Measurements from ENCODE around the gene ANO4.

DNA sequence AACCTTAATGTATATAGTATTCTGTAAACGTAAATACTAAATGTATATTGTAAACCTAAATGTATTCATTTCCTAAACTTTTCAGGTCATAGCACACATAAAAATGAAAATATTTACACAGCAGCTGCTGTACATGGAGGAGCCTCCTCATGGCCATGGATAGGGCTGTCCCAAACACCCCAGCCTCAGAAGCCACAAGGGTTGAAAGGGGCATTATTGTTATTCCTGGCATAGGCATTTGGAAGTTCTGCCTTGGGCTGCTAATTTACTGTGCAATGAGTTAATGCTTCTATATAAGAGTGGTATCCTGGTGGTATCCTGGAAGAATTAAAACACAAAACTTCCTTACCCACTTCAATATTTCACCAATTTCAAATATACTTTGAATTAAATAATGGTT, 256.1 kb downstream of the ANO4 start:
- TF ChIP-seq, protein P1, sequence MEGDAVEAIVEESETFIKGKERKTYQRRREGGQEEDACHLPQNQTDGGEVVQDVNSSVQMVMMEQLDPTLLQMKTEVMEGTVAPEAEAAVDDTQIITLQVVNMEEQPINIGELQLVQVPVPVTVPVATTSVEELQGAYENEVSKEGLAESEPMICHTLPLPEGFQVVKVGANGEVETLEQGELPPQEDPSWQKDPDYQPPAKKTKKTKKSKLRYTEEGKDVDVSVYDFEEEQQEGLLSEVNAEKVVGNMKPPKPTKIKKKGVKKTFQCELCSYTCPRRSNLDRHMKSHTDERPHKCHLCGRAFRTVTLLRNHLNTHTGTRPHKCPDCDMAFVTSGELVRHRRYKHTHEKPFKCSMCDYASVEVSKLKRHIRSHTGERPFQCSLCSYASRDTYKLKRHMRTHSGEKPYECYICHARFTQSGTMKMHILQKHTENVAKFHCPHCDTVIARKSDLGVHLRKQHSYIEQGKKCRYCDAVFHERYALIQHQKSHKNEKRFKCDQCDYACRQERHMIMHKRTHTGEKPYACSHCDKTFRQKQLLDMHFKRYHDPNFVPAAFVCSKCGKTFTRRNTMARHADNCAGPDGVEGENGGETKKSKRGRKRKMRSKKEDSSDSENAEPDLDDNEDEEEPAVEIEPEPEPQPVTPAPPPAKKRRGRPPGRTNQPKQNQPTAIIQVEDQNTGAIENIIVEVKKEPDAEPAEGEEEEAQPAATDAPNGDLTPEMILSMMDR (IDR thresholded peaks at IDR 0.05), result no peak
- TF ChIP-seq POLR2A (IDR thresholded peaks at IDR 0.05), result no peak
- TF ChIP-seq POLR2AphosphoS5 (IDR thresholded peaks at IDR 0.05), result no peak
